OCI-M1 (cell line): Measurements from ENCODE around the gene EXTL1.

Experiments used
- DNase-seq: peaks from one replicate; lab custom pipeline; 2025; lab: John Stamatoyannopoulos, UW

EXTL1 gene

DNA sequence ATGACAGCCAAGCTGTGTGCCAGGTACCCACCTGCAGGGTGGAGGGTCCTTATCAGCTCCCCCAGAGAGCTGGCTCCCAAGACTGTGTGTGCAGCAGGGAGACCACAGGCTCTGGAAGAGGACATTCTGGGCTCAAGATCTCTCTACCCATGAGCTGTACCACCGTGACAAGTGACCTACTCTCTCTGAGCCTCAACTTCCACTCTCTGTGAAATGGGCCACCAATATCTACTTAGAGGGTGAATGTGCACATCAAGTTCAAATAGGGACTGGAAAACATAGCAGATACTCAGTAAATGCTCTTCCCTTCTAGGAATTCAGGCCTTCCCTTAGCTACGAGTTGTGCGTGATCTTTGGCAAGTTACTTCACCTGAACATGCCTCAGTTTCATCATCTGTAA lies 22.8 kb downstream of the EXTL1 start:
- DNase-seq, result no peak

DNA sequence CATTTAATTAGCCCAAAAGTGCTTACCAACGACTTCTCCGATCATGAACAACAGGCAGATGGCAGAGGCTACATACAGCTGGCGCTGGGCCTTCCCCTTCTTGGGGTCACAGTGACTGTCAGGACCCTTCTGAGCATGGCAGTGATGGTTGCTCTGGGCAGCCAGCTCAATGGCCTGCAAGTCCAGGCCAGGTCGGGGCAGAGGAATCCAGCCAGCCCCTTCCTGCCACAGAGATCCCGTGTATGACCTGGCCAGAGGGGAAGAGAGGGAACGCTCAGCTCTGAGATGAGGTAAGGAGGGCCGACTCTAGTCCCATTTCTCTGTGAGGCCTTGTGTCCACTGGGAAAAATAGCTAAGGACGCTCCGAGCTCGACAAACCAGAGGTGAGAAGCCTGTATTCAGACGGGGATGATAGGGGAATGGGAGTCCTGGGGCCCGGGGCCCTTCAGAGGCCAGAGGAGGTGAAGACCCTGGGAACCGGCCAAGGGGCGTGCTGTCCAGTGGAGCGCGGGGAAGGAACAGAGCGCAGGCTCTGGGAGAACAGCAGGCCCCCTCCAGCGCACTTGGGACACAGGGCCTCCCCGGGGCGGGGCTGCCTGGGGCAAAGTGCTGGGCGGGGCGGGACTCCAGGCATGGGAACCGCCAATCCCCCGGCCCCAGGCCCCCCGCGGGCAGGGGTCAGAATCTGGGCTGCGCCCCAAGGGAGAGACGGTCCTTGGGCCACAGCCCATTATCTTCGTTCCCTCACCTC lies 23.6 kb downstream of the EXTL1 start:
- no peak for DNase-seq

DNA sequence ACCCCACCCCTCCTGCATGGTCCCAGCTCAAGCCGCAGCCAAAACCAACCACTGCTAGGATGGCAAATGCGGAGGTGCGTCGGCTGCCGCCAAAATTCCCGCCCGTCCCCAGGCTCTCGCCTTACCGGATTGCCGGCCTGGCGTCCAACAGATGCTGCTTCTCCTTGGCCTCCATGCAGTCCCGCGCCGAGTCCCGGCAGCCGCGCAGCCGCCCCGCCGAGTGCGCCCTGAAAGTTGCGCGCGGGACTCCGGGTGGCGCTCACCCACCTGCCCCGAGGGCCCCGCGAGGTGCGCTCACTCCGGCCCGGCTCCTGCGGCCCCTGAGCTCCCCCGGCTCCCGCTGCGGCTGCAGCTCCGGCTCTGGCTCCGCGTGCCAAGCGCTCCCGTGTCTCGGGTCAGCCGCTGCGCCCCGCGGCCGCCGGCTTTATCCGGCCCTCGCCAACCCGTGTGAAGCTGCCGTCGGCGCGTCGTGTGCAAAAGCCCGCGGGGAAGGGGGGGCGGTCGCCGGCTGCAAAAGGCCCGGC lies 24.2 kb downstream of the EXTL1 start, which contains the start of gene SLC30A2:
SLC30A2 (minus strand) TSS at position 397 of the 524 bp plus-strand sequence; CDS start at position 175, 222 bp downstream.
- DNase-seq, result no peak

DNA sequence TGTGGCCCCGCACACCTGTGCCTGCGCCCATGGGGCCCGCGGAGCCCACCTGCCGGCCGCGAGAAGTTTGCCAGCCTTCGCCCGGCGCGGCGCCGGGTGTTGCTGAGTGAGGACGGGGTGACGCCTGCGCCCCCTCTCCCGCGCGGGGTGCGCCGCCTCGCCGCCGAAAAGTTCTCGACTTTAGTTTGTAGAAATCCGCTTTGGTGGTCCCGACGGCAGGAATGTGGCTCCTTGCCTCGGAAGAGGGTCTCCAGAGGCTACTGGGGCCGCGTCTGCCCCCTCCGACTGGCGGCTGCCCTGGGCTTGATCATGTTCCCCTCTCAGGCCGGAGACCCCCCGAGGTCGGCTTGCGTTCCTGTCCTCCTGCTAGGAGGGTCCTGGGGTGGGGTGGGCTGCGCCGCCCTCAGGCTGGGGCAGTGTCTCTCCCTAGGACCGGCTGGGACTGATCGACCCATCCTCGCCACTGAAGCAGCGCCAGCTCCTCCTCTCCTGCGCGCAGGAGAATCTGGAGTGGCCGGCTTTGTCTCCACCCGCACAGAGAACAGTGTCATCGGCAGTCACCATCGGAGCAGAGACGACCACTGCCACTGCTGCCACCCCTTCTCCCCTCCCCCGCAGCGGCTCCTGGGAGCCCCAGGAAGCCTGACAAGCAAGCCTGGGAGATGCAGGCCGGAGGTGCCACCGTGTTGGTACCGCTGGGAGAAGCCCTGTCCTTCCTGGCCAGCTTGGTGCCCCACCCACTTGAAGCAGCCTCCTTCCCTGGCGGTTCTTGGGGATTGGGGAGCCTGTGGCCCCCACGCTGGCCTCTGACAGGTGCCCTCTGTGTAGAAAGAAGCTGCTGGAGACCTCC lies 24.9 kb downstream of the EXTL1 start:
- DNase-seq, result no peak

DNA sequence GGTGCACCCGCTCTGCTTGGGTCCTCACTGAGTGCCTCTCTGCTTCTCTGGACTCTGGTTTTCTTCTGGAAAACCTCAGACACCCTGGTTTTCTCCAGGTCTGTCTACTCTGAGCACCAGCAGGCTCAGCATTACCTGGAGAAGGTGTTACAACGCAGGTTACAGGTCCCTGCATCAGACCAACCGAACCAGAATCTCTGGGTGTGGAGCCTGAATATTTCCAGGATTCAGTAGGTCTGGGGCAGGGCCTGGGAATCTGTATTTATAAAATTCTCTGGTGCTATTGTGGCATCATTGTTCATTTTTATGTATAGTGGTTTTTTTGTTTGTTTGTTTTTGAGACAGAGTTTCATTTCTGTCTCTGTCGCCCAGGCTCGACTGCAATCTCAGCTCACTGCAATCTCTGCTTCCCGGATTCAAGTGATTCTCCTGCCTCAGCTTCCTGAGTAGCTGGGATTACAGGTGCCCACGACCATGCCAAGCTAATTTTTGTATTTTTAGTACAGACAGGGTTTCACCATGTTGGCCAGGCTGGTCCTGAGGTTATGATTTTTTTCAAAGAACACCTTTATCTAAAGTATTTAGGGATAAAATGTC lies 25.8 kb downstream of the EXTL1 start:
- no peak for DNase-seq

DNA sequence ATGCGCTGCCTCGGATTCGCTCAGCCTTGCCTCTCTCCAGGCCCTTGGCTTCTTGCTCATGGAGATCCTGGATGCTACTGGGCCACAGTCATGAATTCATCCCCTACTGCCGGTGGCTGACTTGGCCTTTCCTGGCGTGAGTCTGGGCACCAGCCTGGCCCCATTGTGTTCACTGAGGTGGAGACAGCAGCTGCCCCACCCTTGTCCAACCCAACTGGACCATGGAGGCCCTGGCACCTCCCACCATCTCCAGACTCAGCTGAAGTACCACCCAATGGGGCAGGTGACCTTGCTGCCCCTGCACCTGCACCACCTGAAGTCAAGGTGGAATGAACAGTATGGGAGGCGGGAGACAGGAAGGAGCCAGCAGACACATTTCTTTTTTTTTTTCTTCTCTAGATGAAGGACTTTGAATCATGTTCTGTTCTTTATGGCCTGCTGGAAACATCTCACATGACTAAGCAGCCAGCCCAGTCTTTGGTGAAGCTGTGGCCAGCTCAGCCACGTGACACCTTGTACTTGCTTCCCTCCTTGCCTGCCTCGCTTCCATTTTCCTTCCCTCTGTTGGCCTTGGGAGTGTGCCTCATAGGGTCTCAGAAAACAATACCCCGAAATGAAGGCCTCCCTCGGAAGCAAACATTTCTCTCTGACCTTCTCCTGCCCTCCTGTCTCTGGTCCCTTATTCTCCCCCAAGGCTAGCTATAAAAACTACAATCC lies 28.1 kb downstream of the EXTL1 start:
- peak; percentile 57 for DNase-seq

DNA sequence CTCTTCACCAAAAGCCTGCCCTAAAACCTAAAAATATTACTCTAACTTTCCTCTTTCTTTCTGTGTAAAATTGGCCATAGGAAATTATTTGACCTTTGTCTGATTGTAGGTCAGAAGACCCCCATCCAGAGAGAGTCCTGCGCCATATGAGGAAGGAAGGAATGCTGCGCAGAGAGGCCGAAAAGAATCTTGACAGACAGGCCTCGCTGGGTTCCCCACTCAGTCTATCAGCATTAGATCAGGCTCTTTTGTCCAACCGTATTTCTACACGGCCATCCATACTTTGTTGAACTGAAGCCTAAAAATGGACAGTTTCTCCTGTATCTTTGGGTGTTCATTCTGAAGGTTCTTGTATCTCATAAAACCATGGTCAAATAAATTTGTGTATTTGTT lies 28.7 kb downstream of the EXTL1 start:
- no peak for DNase-seq

DNA sequence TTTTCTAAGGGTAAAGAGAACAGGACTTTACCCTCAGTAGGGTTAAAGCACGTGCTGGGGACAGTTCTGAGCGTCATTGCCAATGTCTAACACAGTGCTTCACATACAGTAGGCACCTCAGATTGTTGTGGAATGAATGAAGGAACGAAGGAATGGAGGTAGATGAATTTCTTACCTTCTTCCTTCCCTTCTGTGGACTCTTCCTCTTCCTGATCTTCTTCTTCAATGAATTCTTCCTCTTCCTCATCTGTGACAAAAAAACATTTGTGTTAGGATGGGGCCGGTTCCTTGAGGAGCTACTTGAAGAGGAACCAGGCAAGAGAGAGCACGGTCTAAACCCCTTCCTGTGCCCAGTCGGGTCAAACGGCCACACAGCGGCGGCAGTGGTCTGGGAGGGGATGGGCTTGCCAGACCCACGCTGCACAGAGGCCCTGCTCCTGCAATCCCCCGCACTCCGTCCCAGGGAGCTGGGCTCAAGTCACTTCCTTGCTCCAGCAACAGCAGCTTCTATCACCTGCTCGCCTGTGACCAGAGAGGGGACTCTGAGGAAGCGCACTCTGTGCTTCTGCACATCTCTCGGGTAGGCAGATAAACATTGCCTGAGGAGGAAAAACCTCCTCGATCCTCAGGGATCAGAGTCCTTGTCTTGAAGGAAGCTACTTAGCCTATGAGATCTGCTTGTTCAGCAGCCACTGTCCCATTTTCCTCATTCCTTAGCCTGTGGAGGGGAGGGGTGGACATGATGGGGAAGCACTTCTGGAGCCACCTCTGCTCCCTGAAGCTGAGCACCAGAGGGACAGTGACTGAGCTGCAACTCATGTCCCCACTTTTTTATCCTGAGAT lies 32.4 kb downstream of the EXTL1 start:
- no peak for DNase-seq

DNA sequence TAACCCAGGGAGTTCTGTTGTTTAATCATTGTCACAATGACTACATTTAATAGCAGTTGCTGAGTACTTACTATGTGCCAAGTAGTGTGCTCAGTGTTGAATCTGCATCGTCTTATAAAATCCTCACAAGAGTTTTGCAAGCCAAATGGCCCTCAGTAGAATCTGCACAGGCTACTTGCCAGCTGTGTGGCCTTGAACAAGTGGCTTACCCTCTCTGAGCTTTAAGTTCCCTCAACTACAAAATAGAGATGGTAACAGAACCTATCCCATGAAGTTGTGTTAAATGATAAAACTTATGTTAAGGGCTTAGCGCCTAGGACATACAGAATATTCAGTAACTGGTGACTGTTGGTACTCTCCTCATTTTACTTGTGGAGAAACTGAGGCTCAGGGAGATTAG lies 33.5 kb downstream of the EXTL1 start:
- DNase-seq, result no peak

DNA sequence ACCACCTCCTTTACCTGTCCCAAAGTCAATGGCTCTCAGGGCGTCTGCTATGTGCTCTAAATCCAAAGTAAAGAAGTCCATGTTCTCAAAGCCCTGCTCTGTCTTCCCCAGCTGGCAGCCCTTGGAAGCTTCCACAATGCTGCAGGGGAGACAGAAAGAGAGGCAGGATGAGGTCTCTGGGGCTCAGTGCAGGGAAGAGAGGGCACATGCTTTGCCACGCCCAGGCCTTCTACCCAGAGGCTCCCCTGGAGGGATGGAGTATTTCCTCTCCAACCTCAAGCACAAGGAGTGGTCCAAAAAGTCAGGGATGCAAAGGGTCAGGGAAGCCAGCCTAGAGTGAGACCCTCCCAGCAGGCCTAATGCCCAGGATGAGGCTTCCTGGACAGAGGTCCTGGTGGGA lies 35.6 kb downstream of the EXTL1 start:
- no peak for DNase-seq

DNA sequence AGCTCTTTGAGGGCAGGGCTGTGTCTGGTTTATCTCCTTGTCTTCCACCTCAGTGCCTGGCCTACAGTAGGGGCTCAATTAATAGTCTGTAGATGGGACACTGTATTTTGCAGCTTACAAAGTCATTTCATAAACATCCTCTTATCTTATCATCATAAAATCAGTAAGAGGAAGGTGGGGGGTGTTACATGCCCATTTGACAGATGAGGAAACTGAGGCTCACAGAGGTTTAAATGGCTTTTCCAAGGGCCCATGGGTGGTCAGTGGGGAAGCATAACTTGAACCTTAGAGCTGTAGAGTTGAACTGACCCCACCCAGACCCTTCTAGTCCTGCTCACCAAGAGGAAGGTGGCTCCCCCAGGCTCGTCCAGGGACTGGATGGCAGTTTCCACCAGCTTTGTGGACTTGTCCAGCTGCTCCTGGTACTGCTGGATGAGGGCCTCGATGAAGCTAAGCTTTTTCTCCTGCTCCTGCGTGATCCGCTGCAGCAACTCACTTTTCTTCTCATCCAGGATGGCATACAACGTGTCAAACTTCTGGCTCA lies 36.5 kb downstream of the EXTL1 start:
- no peak for DNase-seq

DNA sequence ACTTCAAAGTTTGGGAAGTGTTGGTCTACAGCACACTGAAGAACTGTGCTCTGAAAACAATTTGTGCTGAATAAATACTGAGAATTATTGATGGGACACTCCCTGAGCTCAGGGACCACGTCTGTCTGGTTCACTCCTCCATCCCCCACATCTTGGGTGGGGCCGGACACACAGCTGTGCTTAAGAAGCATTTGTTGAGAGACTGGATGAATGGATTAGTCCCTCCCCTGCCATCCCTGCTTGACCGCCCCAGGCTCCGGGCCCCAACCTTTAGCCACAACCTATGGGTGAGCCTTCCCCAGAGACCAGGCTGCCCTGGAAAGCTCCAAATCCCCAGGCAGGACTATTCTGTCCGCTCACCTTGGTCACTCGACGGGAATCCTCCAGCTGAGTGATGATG lies 38.3 kb downstream of the EXTL1 start:
- DNase-seq, result no peak

DNA sequence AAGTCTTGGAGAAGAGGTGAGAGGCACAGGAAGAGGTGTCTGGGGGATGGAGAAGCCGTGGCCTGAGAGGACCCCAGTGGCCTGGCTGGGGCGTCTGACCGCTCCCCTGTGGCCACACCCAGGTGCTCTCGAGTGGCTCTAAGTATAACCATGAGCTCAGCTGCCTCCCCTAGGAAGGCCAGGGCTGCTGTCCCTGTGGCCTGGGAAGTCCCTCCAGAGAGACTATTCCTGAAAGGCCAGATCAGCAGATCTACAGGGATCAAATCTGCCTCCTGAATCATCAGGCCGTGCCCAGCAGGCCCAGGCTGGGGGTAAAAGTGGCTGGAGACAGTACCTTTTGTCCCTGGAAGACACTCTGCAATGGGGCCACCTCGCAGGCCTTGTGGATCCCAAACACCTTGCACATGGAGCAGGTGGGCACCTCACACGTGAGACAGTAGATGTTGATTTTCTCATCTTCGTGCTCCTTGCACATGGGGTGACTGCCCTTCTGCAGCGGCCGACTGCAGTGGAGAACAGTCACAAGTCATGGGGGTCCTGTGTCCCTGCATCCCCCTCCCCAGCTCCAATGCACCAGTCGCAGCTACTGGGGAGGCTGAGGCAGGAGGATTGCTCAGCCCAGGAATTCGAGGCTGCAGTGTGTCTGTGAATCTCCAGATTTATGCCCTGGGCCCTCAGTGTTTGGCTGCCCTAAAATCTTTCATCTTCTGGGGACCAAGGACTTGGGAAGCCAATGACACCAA lies 39.4 kb downstream of the EXTL1 start:
- no peak for DNase-seq

DNA sequence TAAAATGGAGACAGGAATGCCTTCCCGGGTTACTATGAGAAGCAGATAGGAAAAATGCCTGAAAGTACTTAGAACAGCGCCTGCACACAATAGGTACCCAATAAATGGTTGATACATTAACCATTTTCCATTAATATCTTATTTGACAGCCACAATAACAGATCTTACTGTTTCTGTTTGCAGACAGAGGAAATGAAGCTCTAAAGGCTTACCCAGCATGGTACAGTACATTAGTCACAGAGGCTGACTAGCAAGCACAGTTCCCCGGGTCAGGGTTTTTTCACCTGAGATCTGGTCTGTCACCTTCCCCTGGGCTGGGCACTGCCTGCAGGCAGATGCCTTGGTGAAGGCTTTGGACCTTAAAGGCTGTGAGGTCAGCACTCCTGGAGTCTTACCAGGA lies 43.0 kb downstream of the EXTL1 start:
- no peak for DNase-seq

DNA sequence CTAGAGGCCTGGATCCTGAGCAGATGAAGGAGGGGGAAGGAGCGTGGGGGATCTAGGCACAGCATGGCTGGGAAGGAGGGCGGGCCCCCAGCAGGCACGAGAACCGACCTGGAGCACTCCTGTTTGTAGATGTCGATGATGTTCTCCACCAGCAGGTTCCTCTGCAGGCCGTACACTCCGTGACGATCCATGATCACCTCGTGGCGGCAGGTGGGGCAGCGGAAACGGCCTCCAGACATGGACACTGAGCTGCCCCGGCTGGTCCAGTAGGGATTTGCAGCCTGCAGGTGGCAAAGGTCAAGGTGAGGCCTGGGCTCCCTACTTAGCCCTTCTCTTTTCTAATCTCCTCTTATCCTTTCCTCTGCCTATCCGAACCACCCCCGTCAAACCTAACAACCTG lies 44.6 kb downstream of the EXTL1 start:
- DNase-seq, result no peak

DNA sequence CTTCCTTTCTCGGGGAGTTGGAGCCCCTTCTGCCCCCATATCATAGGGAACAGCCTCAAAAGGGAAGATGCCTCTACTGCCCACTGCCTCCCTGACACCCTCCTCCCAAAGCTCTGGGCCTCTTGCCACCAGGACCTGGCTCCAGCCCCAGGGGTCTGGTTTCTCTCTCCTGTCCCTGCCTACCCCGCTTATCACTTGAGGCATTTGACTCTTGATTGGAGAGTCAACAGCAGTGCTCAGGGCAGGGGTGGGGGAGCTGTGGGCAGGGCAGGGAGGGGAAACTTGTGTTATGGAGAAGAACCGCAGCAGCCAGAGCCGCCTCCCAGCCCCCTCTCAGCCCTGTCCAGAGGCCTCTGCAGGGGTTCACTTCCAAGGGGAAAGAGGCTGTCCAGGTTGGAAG lies 45.3 kb downstream of the EXTL1 start:
- DNase-seq, result peak; percentile 87

DNA sequence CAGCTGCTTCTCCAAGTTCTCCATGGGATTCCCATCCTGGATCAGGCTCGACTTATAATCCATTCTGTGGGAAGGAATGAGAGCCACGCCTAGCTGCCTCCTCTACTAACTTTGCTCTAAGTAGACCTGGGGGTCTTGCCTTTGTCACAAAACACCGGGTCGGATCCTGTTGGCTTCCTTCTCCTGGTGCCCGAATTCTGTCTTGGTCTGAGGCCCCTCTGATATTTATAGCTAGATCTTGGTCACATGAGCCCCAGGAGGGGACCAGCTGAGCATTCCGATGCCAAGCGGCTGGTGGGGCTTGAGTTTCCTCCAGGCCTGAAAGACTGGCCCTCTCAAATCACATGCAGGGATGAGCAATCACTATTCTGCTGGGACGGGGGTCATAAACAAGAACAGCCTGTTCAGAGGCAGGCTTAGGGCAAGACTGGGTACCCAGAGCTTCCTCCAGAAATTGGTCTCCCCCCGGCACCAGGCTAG lies 45.9 kb downstream of the EXTL1 start, which contains the start of gene TRIM63:
TRIM63 (minus strand) TSS at position 199 of the 480 bp plus-strand sequence; CDS start at position 63, 136 bp downstream.
- no peak for DNase-seq

DNA sequence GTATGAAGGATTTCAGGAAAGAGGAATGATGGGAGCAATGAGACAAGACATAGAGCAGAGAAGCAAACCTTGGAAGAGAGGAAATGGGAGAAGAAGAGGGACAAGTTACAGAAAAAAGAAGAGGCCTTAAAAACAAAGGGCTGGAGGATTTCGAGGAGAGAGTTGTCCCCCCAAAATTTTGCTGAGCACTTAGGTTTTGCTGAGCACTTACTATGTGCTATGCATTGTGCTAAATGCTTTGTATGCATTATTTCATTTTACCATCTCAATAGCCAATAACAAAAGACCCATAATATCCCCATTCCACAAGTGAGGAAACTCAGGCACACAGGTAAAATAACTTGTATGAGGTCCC lies 48.3 kb downstream of the EXTL1 start:
- DNase-seq, result no peak

DNA sequence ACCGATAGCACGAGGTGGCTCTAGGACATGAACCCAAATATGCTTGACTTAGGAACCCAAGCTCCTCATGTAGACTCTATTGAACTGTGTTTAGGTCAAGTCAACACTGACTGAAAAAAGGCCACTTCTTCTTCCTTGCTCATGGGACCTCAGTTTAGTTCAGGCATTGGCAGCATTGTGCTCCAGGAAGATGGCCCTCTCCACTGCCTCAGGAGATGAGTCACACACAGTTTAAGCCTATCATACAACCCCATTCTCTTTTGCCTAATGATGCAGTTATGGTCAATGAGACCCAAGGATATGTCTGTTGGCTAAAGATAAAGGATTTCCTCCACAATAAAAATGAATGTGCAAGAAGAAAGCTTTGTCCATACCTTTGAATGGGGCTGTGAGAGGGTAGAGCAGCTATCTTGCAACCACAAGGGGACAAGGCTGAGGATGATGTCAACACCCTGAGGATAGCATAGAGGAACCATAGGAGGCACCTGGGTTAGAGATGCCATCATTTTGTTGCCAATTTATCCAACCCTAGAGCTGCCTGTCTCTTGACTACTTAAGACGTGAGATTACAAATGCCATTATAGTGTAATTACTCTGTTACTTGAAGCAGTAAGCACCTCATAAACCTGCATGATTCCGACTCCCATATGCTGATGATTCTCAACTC lies 48.9 kb downstream of the EXTL1 start:
- DNase-seq, result peak; percentile 97
